ENCODE data around the gene ITGB5.

ITGB5 gene

DNA sequence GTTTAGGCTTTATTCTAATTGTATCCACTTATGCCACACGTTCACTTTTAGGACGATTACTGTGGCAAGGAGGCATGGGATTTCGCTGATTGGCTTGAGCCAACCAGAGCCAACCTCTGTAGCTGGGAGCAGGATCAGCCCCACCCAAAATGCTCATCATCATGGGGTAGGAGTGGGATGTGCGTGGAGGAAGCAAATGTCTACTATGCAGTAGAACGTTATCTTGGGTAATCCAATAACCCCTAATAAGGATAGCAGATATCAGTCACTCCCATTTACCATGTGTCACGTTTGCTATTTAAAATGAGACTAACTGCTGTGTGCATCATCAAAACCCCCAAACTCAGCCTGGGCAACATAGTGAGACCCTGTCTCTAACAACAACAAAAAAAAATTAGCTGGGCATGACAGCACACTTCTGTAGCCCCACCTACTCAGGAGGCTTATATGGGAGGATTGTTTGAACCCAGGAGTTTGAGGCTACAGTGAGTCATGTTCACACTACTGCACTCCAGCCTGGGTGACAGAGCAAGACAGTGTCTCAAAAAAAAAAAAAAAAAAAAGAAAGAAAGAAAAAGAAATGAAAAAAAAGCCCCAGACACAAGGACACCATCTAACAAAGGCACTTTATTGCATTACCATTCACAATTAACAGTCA is 17.8 kb upstream of the ITGB5 start:
- H3K27ac ChIP-seq (ENCODE audit: low read length): no peak overlapping the region
- H3K27me3 ChIP-seq (ENCODE audit: low read depth, low read length): peaks cover 21% of the 10 kb centered on the region
- H3K79me2 ChIP-seq (ENCODE audit: low read length): no peaks in the 10 kb centered on the region
- peaks cover 5% of the 10 kb centered on the region for H3K4me1 ChIP-seq (ENCODE audit: low read length)
- H3K36me3 ChIP-seq (replicated peaks; ENCODE audit: low read depth, low read length): no peaks in the 10 kb centered on the region
- H4K20me1 ChIP-seq (ENCODE audit: insufficient read depth, low read length): no peaks in the 10 kb centered on the region
- no peak overlapping the region for H3K4me2 ChIP-seq (ENCODE audit: low read length)
- H3K9me3 ChIP-seq (ENCODE audit: insufficient read depth, low read length): no peaks in the 10 kb centered on the region
- TF ChIP-seq, protein P1, sequence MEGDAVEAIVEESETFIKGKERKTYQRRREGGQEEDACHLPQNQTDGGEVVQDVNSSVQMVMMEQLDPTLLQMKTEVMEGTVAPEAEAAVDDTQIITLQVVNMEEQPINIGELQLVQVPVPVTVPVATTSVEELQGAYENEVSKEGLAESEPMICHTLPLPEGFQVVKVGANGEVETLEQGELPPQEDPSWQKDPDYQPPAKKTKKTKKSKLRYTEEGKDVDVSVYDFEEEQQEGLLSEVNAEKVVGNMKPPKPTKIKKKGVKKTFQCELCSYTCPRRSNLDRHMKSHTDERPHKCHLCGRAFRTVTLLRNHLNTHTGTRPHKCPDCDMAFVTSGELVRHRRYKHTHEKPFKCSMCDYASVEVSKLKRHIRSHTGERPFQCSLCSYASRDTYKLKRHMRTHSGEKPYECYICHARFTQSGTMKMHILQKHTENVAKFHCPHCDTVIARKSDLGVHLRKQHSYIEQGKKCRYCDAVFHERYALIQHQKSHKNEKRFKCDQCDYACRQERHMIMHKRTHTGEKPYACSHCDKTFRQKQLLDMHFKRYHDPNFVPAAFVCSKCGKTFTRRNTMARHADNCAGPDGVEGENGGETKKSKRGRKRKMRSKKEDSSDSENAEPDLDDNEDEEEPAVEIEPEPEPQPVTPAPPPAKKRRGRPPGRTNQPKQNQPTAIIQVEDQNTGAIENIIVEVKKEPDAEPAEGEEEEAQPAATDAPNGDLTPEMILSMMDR (IDR thresholded peaks at IDR 0.05; ENCODE audit: low read depth, low read length): no peak
- no peak for TF ChIP-seq EZH2phosphoT487 (IDR thresholded peaks at IDR 0.05; ENCODE audit: low read depth)
- H3K9ac ChIP-seq (ENCODE audit: low read length): no peak overlapping the region
- no peak overlapping the region for H2AFZ ChIP-seq (ENCODE audit: low read depth, low read length)
- H3K4me3 ChIP-seq (ENCODE audit: low read length): no peak overlapping the region

DNA sequence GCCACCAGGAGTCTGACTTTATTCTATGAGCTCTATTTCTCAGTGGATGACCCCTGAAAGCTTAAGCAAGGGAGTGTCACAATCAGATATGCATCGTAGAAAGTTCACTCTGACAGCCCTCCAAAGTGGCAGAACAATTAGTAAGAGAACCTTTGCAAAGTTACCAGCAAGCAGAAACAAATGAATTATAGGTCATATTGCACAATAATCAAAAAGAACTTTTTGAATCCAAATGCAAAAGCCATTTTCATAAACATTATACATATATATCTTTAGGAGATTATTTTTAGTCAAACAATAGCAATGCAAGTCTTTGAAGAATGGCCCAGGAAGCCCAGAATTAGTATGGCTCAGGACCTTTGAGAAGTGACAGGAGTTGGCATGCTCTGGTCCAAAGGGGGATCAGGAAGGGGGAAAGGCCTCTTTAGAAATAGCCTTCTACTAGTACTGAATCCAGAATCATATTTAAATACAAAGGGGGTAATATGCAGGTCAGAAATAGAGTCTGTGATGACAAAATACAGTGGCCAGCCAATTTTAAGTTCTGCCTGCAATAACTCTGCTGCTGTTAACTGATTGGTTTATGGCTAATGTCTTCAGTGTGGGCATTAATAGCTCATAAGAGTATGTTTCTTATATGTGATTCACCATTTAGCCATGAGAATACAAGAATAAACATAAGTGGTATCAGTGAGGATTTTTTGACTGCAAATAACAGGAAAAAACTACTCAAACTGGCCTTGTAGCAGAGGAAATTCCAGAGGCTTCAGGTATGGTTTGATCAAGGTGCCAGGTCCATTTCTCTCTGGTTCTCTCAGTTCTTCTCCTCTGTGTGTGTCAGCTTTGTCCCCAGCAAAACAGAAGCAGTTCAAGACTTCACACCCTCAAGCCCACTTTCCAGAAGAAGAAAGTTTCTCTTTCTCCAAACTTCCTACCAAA is 17.0 kb upstream of the ITGB5 start:
- no peak overlapping the region for H3K4me2 ChIP-seq (ENCODE audit: low read length)
- no peaks in the 10 kb centered on the region for H4K20me1 ChIP-seq (ENCODE audit: insufficient read depth, low read length)
- H3K9ac ChIP-seq (ENCODE audit: low read length): no peak overlapping the region
- no peak overlapping the region for H3K27ac ChIP-seq (ENCODE audit: low read length)
- H2AFZ ChIP-seq (ENCODE audit: low read depth, low read length): no peak overlapping the region
- TF ChIP-seq, protein P1 (IDR thresholded peaks at IDR 0.05; ENCODE audit: low read depth, low read length): no peak
- no peak for TF ChIP-seq EZH2phosphoT487 (IDR thresholded peaks at IDR 0.05; ENCODE audit: low read depth)
- H3K4me1 ChIP-seq (ENCODE audit: low read length): peaks cover 5% of the 10 kb centered on the region
- H3K27me3 ChIP-seq (ENCODE audit: low read depth, low read length): peaks cover 21% of the 10 kb centered on the region
- H3K79me2 ChIP-seq (ENCODE audit: low read length): no peaks in the 10 kb centered on the region
- H3K9me3 ChIP-seq (ENCODE audit: insufficient read depth, low read length): no peaks in the 10 kb centered on the region
- no peak overlapping the region for H3K4me3 ChIP-seq (ENCODE audit: low read length)
- H3K36me3 ChIP-seq (replicated peaks; ENCODE audit: low read depth, low read length): no peaks in the 10 kb centered on the region

- Histone ChIP-seq H3K9ac (ENCODE audit: low read length) (no peak overlapping the region), H3K9me3 (ENCODE audit: insufficient read depth, low read length) (no peaks in the 10 kb centered on the region), H3K36me3 (replicated peaks; ENCODE audit: low read depth, low read length) (no peaks in the 10 kb centered on the region), H3K27me3 (ENCODE audit: low read depth, low read length) (no peaks in the 10 kb centered on the region), H3K79me2 (ENCODE audit: low read length) (no peaks in the 10 kb centered on the region), H3K4me2 (ENCODE audit: low read length) (no peak overlapping the region), H4K20me1 (ENCODE audit: insufficient read depth, low read length) (no peaks in the 10 kb centered on the region), H2AFZ (ENCODE audit: low read depth, low read length) (no peak overlapping the region), H3K4me1 (ENCODE audit: low read length) (peaks cover 5% of the 10 kb centered on the region), H3K4me3 (ENCODE audit: low read length) (no peak overlapping the region), H3K27ac (ENCODE audit: low read length) (no peak overlapping the region)
- TF ChIP-seq, protein P1 (IDR thresholded peaks at IDR 0.05; ENCODE audit: low read depth, low read length): no peak
- TF ChIP-seq EZH2phosphoT487 (IDR thresholded peaks at IDR 0.05; ENCODE audit: low read depth): no peak
These were observed 9.8 kb upstream of the ITGB5 start for GRCh38 chr3:124896824-124897526.

DNA sequence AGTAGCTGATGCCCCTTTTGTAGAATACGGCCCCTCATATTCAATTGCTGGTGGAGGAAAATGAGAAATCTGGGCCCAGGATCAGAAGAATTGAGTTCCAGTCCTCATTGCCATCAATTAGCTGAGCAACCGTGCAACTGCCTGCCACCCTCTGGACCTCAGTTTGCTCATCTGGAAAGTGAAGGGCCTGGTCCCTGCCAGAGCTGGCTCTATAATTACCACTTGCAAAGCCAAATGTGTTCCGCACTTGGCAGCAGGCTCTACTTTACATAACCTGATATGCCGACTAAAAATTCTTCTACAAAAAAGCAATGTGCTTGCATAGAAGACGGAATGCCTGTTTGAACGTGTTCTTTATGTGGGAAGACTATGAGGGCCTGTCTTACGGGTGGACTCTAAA is 8.6 kb upstream of the ITGB5 start:
- Histone ChIP-seq H3K27ac (ENCODE audit: low read length) (no peak overlapping the region), H3K9me3 (ENCODE audit: insufficient read depth, low read length) (no peaks in the 10 kb centered on the region), H3K4me1 (ENCODE audit: low read length) (peaks cover 7% of the 10 kb centered on the region), H3K36me3 (replicated peaks; ENCODE audit: low read depth, low read length) (no peaks in the 10 kb centered on the region), H4K20me1 (ENCODE audit: insufficient read depth, low read length) (no peaks in the 10 kb centered on the region), H2AFZ (ENCODE audit: low read depth, low read length) (no peak overlapping the region), H3K27me3 (ENCODE audit: low read depth, low read length) (no peaks in the 10 kb centered on the region), H3K4me3 (ENCODE audit: low read length) (no peak overlapping the region), H3K4me2 (ENCODE audit: low read length) (no peak overlapping the region), H3K9ac (ENCODE audit: low read length) (no peak overlapping the region), H3K79me2 (ENCODE audit: low read length) (no peaks in the 10 kb centered on the region)
- TF ChIP-seq EZH2phosphoT487 (IDR thresholded peaks at IDR 0.05; ENCODE audit: low read depth): no peak
- TF ChIP-seq, protein P1 (IDR thresholded peaks at IDR 0.05; ENCODE audit: low read depth, low read length): no peak
